ENCODE data around the gene SLC2A9.
"Not testable (repeated sequence)": the region's sequence is repeated elsewhere in the genome, so short reads cannot be mapped to it uniquely, and the experiment has no call there.

SLC2A9 gene

GRCh38 chr4:9804918-9805317, 216.4 kb downstream of the SLC2A9 start:
- DNase-seq: no peak
- no peaks in the 10 kb centered on the region for H3K9me3 ChIP-seq
- H3K27me3 ChIP-seq: no peaks in the 10 kb centered on the region
- no peaks in the 10 kb centered on the region for H3K36me3 ChIP-seq
- no peak for TF ChIP-seq CTCF (IDR thresholded peaks at IDR 0.05; ENCODE audit: low read depth, low read length)
- H3K4me1 ChIP-seq: no peaks in the 10 kb centered on the region
- H3K4me3 ChIP-seq (ENCODE audit: low read depth, low read length): no peak overlapping the region

- no peak for TF ChIP-seq CTCF (IDR thresholded peaks at IDR 0.05; ENCODE audit: low read depth, low read length)
- H3K36me3 ChIP-seq: no peaks in the 10 kb centered on the region
Observed at GRCh38 chr4:9800848-9801247, 220.4 kb downstream of the SLC2A9 start.

GRCh38 chr4:9796641-9797040, 224.7 kb downstream of the SLC2A9 start:
- H3K36me3 ChIP-seq, H3K9me3 ChIP-seq, H3K27me3 ChIP-seq: not testable (repeated sequence)

More at GRCh38 chr4:9800848-9801247, 220.4 kb downstream of the SLC2A9 start:
- Histone ChIP-seq H3K9me3 (no peaks in the 10 kb centered on the region), H3K27me3 (no peaks in the 10 kb centered on the region), H3K4me3 (ENCODE audit: low read depth, low read length) (no peak overlapping the region), H3K4me1 (no peaks in the 10 kb centered on the region)
- no peak for DNase-seq

GRCh38 chr4:9792381-9792780, 228.9 kb downstream of the SLC2A9 start:
- Histone ChIP-seq H3K27me3 (no peaks in the 10 kb centered on the region), H3K4me1 (no peaks in the 10 kb centered on the region), H3K36me3 (no peaks in the 10 kb centered on the region), H3K4me3 (ENCODE audit: low read depth, low read length) (no peak overlapping the region), H3K9me3 (no peaks in the 10 kb centered on the region)
- DNase-seq: no peak
- no peak for TF ChIP-seq CTCF (IDR thresholded peaks at IDR 0.05; ENCODE audit: low read depth, low read length)

More at GRCh38 chr4:9796641-9797040, 224.7 kb downstream of the SLC2A9 start:
- H3K4me1 ChIP-seq; DNase-seq; H3K4me3 ChIP-seq (ENCODE audit: low read depth, low read length): not testable (repeated sequence)

- not testable (repeated sequence) for H3K36me3 ChIP-seq; H3K4me3 ChIP-seq (ENCODE audit: low read depth, low read length); H3K4me1 ChIP-seq; H3K9me3 ChIP-seq; DNase-seq; H3K27me3 ChIP-seq
Observed at GRCh38 chr4:9785891-9786290, 235.4 kb downstream of the SLC2A9 start.

- TF ChIP-seq CTCF (IDR thresholded peaks at IDR 0.05; ENCODE audit: low read depth, low read length): no peak
- no peak for DNase-seq
- H3K4me1 ChIP-seq: no peaks in the 10 kb centered on the region
- no peak overlapping the region for H3K4me3 ChIP-seq (ENCODE audit: low read depth, low read length)
- H3K36me3 ChIP-seq: no peaks in the 10 kb centered on the region
- H3K9me3 ChIP-seq: no peaks in the 10 kb centered on the region
- no peaks in the 10 kb centered on the region for H3K27me3 ChIP-seq
Observed at GRCh38 chr4:9782136-9782436, 239.2 kb downstream of the SLC2A9 start.

GRCh38 chr4:9781343-9782135, 239.8 kb downstream of the SLC2A9 start, which contains the start of gene DRD5:
TSS of gene DRD5 (plus strand) at chr4:9781634. CDS start at chr4:9782030, 396 bp downstream.
- H3K27me3 ChIP-seq: no peaks in the 10 kb centered on the region

More at GRCh38 chr4:9781343-9782135, 239.8 kb downstream of the SLC2A9 start, which contains the start of gene DRD5:
- TF ChIP-seq CTCF (IDR thresholded peaks at IDR 0.05; ENCODE audit: low read depth, low read length): no peak
- Histone ChIP-seq H3K9me3 (no peaks in the 10 kb centered on the region), H3K4me1 (no peaks in the 10 kb centered on the region), H3K4me3 (ENCODE audit: low read depth, low read length) (no peak within 1 kb of the TSS), H3K36me3 (no peaks in the 10 kb centered on the region)
- DNase-seq: no peak

Measured in BE2C (cell line).